ENCODE measurements around the gene SETD4. TPM values are rescaled to one million over a fixed set of nuclear protein-coding genes. Genes with fewer than 3 reads are reported as not detected.

SETD4 gene
- total RNA-seq, 1 donor from 2014 or later, result 21.4 TPM

GRCh38 chr21:36052860-36053714 is 7.2 kb downstream of the SETD4 start:
- H3K9me3 Mint-ChIP-seq, result no peaks in the 10 kb centered on the region

GRCh38 chr21:36048357-36048756 is 12.0 kb downstream of the SETD4 start:
- intact Hi-C loops (cut with micrococcal nuclease), result no loop called here
- Mint-ChIP-seq H3K27me3 (ENCODE audit: low read depth) (no peaks in the 10 kb centered on the region), H3K9me3 (no peaks in the 10 kb centered on the region), H3K4me1 (ENCODE audit: low read depth) (peaks cover 3% of the 10 kb centered on the region), H3K4me3 (ENCODE audit: low read depth) (no peak overlapping the region), H3K36me3 (ENCODE audit: low read depth) (peaks cover 79% of the 10 kb centered on the region), H3K27ac (no peak overlapping the region)
- DNase-seq (ENCODE audit: low spot score), result no peak

More at GRCh38 chr21:36052860-36053714, 7.2 kb downstream of the SETD4 start:
- Mint-ChIP-seq H3K27me3 (ENCODE audit: low read depth) (no peaks in the 10 kb centered on the region), H3K4me3 (ENCODE audit: low read depth) (no peak overlapping the region), H3K27ac (no peak overlapping the region), H3K36me3 (ENCODE audit: low read depth) (peaks cover 75% of the 10 kb centered on the region), H3K4me1 (ENCODE audit: low read depth) (peaks cover 14% of the 10 kb centered on the region)
- intact Hi-C loops (cut with micrococcal nuclease), result no loop called here
- no peak for DNase-seq (ENCODE audit: low spot score)

GRCh38 chr21:36047139-36047538 is 13.2 kb downstream of the SETD4 start:
- Mint-ChIP-seq H3K27me3 (ENCODE audit: low read depth) (no peaks in the 10 kb centered on the region), H3K36me3 (ENCODE audit: low read depth) (peaks cover 79% of the 10 kb centered on the region), H3K27ac (no peak overlapping the region), H3K4me1 (ENCODE audit: low read depth) (peaks cover 3% of the 10 kb centered on the region), H3K9me3 (no peaks in the 10 kb centered on the region), H3K4me3 (ENCODE audit: low read depth) (no peak overlapping the region)
- DNase-seq (ENCODE audit: low spot score), result no peak
- intact Hi-C loops (cut with micrococcal nuclease), result no loop called here

GRCh38 chr21:36045993-36046392 is 14.3 kb downstream of the SETD4 start:
- Mint-ChIP-seq H3K36me3 (ENCODE audit: low read depth) (peaks cover 80% of the 10 kb centered on the region), H3K4me1 (ENCODE audit: low read depth) (peaks cover 3% of the 10 kb centered on the region), H3K4me3 (ENCODE audit: low read depth) (no peak overlapping the region), H3K9me3 (no peaks in the 10 kb centered on the region), H3K27ac (no peak overlapping the region), H3K27me3 (ENCODE audit: low read depth) (no peaks in the 10 kb centered on the region)
- no peak for DNase-seq (ENCODE audit: low spot score)
- intact Hi-C loops (cut with micrococcal nuclease), result no loop called here

GRCh38 chr21:36044056-36044455 is 16.3 kb downstream of the SETD4 start:
- DNase-seq (ENCODE audit: low spot score), result no peak
- peaks cover 3% of the 10 kb centered on the region for H3K4me1 Mint-ChIP-seq (ENCODE audit: low read depth)
- no peaks in the 10 kb centered on the region for H3K9me3 Mint-ChIP-seq
- intact Hi-C loops (cut with micrococcal nuclease), result no loop called here
- no peak overlapping the region for H3K4me3 Mint-ChIP-seq (ENCODE audit: low read depth)
- no peak overlapping the region for H3K27ac Mint-ChIP-seq
- no peaks in the 10 kb centered on the region for H3K27me3 Mint-ChIP-seq (ENCODE audit: low read depth)
- peaks cover 73% of the 10 kb centered on the region for H3K36me3 Mint-ChIP-seq (ENCODE audit: low read depth)

GRCh38 chr21:36041910-36042309 is 18.4 kb downstream of the SETD4 start:
- intact Hi-C loops (cut with micrococcal nuclease), result no loop called here
- no peak overlapping the region for H3K27ac Mint-ChIP-seq
- no peak overlapping the region for H3K4me3 Mint-ChIP-seq (ENCODE audit: low read depth)
- no peaks in the 10 kb centered on the region for H3K27me3 Mint-ChIP-seq (ENCODE audit: low read depth)
- H3K4me1 Mint-ChIP-seq (ENCODE audit: low read depth), result no peaks in the 10 kb centered on the region
- peaks cover 66% of the 10 kb centered on the region for H3K36me3 Mint-ChIP-seq (ENCODE audit: low read depth)
- DNase-seq (ENCODE audit: low spot score), result no peak
- H3K9me3 Mint-ChIP-seq, result no peaks in the 10 kb centered on the region

GRCh38 chr21:36040389-36040788 is 19.9 kb downstream of the SETD4 start:
- no peak overlapping the region for H3K4me3 Mint-ChIP-seq (ENCODE audit: low read depth)
- H3K4me1 Mint-ChIP-seq (ENCODE audit: low read depth), result no peaks in the 10 kb centered on the region
- intact Hi-C loops (cut with micrococcal nuclease), result no loop called here
- H3K27me3 Mint-ChIP-seq (ENCODE audit: low read depth), result no peaks in the 10 kb centered on the region
- no peak overlapping the region for H3K27ac Mint-ChIP-seq
- DNase-seq (ENCODE audit: low spot score), result no peak
- no peaks in the 10 kb centered on the region for H3K9me3 Mint-ChIP-seq
- peaks cover 68% of the 10 kb centered on the region for H3K36me3 Mint-ChIP-seq (ENCODE audit: low read depth)

GRCh38 chr21:36039861-36040260 is 20.5 kb downstream of the SETD4 start:
- H3K4me3 Mint-ChIP-seq (ENCODE audit: low read depth), result no peak overlapping the region
- H3K4me1 Mint-ChIP-seq (ENCODE audit: low read depth), result no peaks in the 10 kb centered on the region
- no peak overlapping the region for H3K27ac Mint-ChIP-seq
- peaks cover 70% of the 10 kb centered on the region for H3K36me3 Mint-ChIP-seq (ENCODE audit: low read depth)
- no peaks in the 10 kb centered on the region for H3K27me3 Mint-ChIP-seq (ENCODE audit: low read depth)
- intact Hi-C loops (cut with micrococcal nuclease), result no loop called here
- H3K9me3 Mint-ChIP-seq, result no peaks in the 10 kb centered on the region
- no peak for DNase-seq (ENCODE audit: low spot score)

GRCh38 chr21:36038701-36039497 is 21.4 kb downstream of the SETD4 start:
- peaks cover 61% of the 10 kb centered on the region for H3K36me3 Mint-ChIP-seq (ENCODE audit: low read depth)
- H3K4me1 Mint-ChIP-seq (ENCODE audit: low read depth), result no peaks in the 10 kb centered on the region
- no peak overlapping the region for H3K27ac Mint-ChIP-seq
- no peaks in the 10 kb centered on the region for H3K27me3 Mint-ChIP-seq (ENCODE audit: low read depth)
- no peaks in the 10 kb centered on the region for H3K9me3 Mint-ChIP-seq
- H3K4me3 Mint-ChIP-seq (ENCODE audit: low read depth), result no peak overlapping the region
- DNase-seq (ENCODE audit: low spot score), result no peak
- intact Hi-C loops (cut with micrococcal nuclease), result no loop called here

GRCh38 chr21:36035381-36035791 is 24.9 kb downstream of the SETD4 start:
- Mint-ChIP-seq H3K9me3 (no peaks in the 10 kb centered on the region), H3K4me3 (ENCODE audit: low read depth) (no peak overlapping the region), H3K36me3 (ENCODE audit: low read depth) (peaks cover 41% of the 10 kb centered on the region), H3K27me3 (ENCODE audit: low read depth) (no peaks in the 10 kb centered on the region), H3K4me1 (ENCODE audit: low read depth) (no peaks in the 10 kb centered on the region), H3K27ac (no peak overlapping the region)
- no peak for DNase-seq (ENCODE audit: low spot score)
- intact Hi-C loops (cut with micrococcal nuclease), result no loop called here

- intact Hi-C loops (cut with micrococcal nuclease), result no loop called here
- peaks cover 34% of the 10 kb centered on the region for H3K36me3 Mint-ChIP-seq (ENCODE audit: low read depth)
- no peak overlapping the region for H3K4me3 Mint-ChIP-seq (ENCODE audit: low read depth)
- H3K27ac Mint-ChIP-seq, result no peak overlapping the region
- H3K9me3 Mint-ChIP-seq, result no peaks in the 10 kb centered on the region
- H3K4me1 Mint-ChIP-seq (ENCODE audit: low read depth), result no peaks in the 10 kb centered on the region
- no peak for DNase-seq (ENCODE audit: low spot score)
- no peaks in the 10 kb centered on the region for H3K27me3 Mint-ChIP-seq (ENCODE audit: low read depth)
Measured at GRCh38 chr21:36034211-36034913, 26.0 kb downstream of the SETD4 start.

GRCh38 chr21:36032647-36033406 is 27.5 kb downstream of the SETD4 start:
- H3K36me3 Mint-ChIP-seq (ENCODE audit: low read depth), result peaks cover 20% of the 10 kb centered on the region
- H3K4me1 Mint-ChIP-seq (ENCODE audit: low read depth), result peaks cover 5% of the 10 kb centered on the region
- no peak overlapping the region for H3K27ac Mint-ChIP-seq
- H3K4me3 Mint-ChIP-seq (ENCODE audit: low read depth), result no peak overlapping the region
- H3K27me3 Mint-ChIP-seq (ENCODE audit: low read depth), result no peaks in the 10 kb centered on the region
- H3K9me3 Mint-ChIP-seq, result no peaks in the 10 kb centered on the region
- intact Hi-C loops (cut with micrococcal nuclease), result no loop called here
- no peak for DNase-seq (ENCODE audit: low spot score)
